Left forelimb (tissue), 1 donor: ENCODE results near the gene KRT7.

Experiments
- DNase-seq: peaks from one replicate; pipeline ENCODE4 v3.0.0-alpha.2; 2018; ENCODE audit warnings: low spot score

Gene KRT7

DNA sequence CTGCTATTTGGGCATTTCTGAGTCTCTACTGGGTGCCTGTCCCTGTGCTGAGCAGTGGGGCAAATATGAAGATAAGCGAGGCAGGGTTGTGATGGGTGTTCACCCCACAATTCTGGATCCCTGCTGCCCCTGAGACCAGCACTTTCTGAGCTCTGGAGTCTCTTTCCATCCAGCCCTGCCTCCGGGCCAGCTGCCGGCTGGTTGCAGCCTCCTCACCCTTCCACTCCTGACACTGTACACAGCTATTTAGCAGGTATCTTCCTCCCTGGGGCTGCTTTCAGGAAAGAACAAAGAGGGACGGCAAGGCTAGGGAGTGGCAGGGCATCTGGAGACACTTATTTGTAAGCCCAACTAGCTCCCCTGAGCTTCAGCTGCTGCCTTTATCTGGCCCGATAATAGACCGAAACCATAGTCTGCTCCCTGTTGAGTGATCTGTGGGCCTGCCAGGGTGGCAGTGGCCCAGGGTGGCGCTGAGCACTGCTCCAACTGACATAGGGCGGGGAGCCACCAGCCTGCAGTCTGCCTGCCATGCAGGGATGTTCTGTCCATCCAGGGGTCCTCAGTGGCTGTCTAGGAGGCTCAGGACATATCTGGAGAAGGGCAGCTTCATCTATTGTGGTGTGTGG, 33.6 kb upstream of the KRT7 start:
- DNase-seq, result no peak

DNA sequence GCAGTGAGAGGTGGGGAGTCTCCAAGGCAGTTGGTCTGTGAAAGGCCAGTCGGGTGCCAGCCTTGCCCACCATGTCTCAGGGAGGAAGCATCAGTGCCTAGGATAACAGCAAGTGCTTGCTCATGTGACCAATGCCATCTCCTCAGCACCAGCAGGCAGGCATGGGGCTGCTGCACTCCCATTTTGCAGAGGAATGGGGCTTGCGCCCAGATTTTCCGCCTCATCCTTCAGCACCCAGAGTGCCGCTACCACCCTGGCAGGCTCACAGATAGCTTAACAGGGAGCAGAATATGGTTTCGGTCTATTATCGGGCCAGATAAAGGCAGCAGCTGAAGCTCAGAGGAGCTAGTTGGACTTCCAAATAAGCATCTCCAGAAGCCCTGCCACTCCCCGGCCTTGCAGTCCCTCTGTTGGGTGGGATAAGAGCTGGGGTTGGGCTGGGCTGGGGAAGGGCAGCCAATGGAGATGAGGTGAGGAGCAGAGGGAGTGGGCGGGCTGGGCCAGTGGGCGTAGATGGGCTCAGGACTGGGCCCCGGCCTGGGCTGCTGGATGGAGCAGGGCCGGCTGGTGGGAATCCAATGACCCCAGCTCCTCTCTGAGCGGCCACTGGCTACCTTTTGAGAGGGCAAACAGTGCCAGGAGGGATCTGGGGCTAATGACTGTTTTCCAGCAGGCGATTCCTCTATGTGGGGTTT, 32.8 kb upstream of the KRT7 start:
- DNase-seq, result no peak

DNA sequence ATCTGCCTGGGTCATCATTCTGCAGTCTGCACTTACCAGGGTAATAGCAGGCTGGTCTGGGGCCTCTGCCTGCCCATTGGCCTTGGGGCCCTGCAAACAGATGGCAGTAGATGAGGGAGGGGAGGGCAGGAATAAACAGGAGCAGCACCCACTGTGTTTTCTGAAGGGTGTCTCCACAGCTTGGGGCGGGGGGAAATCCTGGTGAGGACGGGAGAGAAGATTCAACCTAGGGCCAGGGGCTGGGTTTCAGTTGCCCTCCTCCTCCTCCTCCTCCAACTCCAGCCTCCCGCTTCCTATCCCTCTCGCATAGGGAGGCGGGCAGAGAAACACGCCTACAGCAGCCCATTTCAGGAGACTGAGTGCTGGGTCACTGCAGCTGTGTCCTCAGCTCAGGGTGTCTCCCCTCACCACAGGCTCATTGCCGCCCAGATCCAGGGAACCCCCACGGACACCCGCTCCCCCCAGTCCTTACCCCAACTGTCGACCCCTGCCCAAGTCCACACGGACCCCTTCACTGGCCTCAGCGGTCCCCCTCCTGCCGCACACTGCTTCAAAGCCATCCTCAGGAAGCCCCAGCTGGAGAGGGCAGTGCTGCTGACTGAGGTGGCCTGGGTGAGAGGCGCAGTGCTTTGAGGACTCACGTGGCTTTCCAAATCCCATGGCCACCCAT, 32.1 kb upstream of the KRT7 start:
- no peak for DNase-seq

DNA sequence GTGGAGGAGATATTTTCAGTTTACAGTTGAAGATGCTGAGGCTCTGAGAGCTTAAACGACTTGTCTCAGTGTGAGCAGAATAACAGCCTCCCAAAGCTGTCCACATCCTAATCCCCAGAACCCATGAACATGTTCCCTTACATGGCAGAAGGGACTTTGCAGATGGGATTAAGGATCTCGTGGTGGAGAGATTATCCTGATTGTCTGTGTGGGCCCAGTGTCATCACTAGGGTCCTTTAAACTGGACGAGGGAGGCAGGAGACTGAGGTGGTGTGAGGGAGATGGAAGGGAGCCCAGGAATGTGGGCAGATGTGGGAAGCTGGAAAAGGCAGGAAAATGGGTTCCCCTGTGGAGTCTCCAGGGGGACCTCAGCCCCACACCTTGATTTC, 31.6 kb upstream of the KRT7 start:
- DNase-seq, result no peak

DNA sequence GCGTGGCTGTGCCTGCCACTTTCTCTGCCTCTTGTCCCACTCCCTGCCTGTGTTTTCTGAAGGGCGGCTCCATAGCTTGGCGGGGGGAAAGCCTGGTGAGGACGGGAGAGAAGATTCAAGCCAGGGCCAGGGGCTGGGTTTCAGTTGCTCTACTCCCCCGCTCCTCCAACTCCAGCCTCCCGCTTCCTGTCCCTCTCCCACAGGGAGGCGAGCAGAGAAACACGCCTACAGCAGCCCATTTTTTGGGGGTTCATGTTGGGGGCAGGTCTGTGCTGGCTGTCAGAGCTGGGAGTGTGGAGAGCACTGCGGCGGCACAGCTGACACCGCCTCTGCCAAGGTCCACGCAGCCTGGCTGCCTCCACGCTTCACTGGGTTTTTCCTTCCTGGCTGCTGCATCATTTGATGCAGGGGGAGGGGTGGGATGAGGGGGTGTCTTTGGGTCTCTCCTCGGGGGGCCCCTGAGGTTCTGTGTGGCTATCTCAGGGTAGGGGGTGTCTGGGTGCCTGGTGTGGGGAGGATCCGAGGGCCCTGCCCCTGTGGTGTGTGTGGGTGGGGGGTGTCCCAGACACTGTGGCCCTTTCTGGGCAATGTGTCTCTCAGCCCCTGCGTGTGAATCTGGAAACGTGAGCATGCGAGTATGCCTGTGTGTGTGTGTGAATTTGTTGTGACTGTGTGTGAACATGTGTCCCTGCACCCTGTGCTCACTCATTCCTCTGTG, 30.5 kb upstream of the KRT7 start:
- DNase-seq, result no peak

DNA sequence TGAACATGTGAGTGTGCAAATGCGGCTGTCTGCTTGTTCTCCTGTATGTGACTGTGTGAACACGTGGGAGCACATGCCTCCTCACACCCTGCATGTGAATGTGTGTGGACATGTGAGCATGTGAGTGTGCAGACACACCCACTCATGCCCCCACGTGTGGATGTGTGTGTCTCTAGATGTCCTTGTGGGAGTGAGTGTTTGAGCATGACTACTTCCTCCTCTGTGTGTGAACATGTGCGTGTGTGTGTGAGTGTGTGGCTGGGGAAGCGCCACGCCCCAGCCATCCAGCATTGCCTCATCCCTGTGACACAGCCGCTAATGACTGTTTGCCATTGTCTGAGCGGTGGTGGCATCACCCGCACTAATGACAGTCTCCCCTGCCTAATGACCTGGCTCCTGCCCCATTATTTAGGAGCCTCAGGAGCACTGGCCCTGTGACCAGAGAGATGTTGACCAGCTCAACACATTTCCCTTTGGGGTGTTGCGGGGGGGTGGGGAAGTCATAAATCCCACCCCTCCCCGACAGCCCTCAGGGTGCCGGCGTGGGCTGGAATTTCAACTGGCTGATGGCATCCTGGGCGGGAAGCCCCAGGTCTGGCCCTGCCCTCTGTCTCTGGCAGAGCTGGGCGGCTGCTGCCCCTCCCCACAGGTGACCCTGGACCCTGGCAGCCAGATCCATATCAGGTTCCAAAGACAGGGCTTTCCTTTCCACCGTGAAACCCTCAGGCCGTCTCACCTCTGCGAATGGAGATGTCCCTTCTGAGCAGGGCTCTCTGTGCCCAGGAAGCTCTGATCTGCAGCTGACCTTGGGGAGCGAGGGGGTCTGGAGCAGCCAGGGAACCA, 29.7 kb upstream of the KRT7 start:
- no peak for DNase-seq

DNA sequence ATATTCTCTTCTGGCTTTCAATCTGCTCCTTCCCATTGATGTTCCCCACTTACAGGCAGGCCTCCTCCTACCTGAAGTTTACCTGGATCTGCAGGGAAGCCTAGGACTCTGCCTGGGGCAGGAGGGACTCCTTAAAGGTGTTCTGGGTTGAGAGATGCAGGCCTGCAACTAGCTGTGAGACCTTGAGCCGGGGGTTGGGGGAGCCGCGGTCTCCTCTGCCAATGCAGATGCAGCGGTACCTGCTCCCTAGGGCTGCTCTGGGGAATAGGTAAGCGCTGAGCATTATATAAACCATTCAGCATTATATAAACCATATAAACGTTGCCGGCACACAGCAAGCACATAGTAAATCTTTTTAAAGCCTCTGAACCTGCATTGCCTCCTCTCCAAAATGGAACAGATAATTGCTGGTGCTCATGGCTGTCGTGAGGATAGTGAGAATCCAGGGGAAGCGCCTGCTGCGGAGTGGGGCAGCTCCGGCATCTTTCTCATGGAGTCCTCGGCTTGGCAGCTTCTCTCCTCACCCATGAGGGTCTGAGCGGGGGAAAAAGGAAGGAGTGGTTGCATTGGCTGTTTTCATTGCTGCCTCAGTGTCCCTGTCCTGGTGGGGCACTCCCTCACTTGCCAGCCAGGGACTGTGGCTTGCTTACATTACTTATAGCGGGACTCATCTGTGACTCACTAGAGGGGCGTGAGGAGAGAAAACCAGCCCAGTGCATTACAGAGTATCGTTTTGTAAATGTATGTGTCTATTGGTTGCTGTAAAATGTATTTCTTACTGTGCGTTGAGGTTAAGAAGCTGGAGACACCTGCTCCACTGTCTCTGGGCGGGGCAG, 28.7 kb upstream of the KRT7 start:
- no peak for DNase-seq

DNA sequence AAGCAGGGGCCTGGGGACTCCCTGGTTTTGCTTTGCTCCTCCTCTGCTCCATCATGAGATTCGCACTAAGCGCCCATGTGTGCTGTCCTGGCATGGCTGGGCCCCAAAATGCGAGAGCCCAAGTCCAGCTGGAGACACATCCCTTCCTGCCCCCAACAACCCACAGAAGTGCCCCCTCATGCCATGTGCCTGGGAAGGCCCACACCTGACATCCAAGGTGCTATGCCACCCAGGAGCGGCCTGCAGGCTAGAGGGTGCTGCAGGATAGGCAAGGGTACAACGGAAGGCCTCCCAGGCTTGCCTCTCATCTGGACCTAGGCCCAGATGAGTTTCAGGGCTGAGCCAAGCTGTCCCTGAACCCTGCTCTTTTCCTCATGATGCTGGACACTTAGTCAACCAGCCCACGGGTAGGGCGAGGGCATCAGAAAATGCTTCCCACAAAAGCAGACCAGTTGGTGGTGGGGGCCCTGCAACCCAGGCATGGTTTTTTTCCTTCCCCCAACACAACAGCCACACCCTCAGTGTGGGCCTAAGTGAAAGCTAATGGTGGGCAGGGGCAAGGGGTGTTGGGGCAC, 28.0 kb upstream of the KRT7 start:
- no peak for DNase-seq

DNA sequence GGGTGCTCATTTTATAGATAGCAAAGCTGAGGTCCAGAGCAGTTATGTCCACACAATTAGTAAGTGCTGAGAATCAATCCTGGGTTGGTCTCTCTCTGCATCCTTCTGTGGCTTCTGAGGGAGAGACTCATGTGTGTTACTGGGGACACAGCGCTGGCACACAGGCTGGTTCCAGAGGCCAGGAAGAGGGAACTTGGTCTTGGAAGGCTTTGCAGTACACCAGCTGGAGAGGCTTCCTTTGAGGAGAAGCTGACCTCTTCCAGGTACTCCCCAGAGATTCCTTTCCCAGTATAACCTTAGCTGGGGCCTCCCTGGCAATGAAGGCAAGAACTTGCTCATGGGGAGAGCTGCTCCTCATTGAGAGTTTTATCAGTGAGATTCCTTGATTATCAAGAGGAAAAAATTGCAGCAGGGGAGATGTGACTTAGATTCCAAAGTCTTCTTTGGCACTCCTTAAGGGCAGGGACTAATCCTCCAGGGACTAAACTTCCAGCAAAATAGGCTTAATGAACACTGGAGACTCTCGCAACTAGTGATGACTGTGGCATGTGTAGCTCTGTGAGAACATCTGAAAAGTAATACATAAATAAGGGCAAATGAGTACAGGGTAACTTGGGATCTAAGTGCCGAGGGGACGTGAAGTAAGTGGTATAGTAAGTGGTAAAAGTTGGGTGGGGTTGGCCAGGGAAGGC, 27.3 kb upstream of the KRT7 start:
- no peak for DNase-seq

DNA sequence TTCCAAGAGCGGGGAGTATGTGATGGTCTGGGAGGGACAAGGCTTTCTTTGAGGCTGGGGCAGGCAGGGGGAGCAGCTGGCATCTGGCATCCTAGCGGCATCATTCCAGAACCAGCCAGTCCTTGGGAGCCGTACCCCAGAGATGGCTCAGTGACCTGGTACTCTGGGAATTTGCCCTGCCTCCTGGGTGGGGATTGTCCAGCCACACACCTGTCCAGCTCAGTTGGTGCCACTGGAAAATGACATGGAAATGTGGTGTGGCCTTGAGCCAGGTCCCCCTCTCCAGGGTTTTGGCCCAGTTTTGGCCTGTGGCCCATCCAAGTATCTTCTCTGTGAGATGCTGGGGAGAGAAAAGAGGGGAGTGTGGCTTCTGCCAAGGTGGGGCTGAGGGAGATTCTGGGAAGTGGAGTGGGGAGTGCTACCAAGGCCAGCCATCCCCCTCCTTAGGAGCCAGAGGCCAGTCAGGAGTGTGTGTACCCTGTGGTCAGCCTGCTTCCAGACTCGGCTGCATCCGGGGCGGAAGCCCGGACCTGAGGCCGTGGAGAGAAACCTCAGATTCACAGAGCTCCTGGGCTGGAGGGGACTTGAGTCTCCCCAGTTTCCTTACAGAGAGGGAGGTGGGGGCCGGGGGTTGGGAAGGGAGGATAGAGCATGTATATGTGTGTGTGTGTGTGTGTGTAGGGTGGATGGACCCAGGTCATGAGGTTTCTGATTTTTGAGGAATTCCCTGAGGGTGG, 26.6 kb upstream of the KRT7 start:
- no peak for DNase-seq

DNA sequence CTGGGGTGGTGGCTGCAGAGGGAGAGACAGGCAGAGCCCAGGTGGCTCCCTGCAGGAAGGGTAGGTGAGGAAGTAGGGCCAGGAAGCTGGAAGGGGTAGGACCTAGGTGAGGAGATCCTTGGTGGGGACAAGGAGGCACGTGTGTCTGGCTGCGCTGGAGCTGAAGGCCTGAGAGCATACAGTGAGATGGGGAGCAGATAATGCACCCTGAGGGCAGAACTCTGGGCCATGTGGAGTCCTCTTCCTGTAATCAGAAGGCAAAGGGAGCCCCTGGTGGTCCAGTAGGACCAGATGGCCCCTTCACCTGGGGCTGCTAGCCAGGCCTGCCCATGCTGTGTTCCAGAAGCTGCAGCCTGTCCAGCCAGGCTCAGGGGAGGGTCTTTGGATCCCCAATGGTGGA, 25.9 kb upstream of the KRT7 start:
- no peak for DNase-seq

DNA sequence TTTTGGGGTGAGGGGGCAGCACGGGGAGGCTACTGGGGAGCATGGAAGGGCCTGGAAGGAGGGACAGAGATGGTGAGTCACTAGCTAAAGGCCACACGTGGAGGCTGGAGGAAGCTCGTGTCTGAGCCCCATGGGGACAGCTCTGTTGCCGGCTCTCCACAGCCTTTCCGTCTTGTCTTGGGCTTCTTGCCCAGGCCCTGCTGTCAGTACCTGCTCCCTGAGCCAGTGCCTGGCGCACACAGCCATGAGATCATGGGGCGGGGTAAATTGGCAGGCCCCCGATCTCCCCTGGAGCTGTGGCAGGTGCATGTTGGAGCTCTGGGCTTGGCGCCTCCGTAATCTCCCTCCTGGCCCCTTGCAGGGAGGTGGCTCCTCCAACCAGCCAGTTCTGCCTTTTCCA, 25.1 kb upstream of the KRT7 start:
- no peak for DNase-seq

DNA sequence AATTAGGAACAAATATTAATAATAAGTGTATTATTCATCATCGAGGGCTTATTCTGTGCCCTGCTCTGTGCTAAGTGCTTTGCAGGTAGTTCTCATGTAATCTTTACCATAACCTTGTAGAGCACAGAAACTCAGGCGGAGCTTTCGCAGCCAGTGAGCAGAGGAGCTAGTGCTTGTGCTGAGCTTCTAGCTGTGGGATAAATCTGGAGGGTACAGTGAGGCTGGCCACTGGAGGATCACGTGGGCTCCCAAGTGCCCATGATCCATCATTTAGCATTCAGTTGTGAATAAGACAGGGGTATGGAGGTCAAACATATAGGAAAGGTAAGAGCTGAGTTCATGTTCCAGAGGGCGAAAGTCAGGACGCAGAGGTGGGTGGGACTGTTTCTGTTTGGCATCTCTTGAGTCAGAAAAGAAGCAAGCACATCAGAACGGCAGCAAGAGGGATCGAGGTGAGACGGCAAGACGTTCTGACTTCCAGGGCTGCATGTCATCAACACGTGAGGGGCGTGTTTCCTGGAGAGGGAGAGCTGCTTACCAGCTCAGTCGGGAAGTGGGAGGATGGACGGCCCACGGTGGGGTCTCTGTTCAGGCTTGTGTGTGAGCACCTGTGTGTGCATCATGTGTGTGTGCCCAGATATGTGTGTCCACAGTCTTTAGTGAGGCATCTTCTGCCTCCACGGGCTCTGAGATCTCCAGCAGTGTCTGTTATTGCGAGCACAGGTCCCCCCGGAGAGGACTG, 24.4 kb upstream of the KRT7 start:
- DNase-seq, result no peak

DNA sequence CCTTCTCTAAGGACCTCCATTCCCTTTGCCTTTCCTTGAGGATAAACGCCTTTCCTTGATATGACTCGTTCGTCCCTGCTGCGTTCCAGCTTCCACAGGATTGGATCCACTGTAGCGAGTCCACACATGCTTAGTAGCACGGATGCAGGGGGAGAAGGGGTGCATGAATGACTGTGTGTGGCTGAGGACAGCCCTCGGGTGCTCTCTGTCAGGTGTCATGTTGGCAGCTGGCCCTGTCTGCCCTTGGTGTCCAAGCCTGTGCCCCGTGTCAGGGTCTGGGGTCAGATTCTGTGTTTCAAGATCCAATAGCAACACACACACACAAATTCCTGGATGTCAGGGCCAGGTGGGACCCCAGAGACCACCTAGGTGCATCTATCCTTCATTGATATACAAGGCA, 23.7 kb upstream of the KRT7 start:
- DNase-seq, result no peak

DNA sequence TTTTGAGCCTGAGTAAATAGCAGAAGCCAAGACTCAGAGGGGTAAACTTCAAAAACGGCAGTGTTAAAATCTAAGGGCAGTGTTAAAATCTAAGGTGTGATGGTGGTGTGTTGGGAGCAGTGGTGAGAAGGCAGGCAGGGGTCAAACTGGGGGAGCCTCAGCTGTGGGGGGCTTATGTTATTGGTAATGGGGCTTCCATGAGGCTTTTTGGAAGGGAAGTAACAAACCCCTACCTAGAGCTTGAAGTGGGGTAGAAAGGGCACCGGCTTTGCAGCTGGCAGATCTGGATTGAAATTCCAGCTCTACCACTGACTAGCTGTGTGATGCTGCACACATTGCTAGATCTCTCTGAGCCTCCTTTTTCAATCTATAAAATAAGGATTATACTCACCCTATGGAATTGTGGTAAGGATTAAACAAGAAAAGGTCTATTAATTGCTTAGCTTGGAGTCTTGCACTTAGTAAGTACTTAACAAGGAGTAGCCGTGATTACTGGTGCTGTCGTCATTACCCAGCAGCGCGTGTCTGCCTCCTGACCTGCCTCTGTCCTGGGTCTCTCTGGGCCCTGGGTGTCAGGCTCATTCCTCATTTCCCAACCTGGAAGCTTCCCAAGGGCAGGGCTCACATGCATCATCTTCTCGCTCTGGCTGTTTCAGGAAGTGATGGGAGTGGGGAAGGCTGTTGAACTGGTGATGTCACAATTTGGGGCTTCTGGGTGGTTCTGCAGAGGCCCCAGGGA, 22.7 kb upstream of the KRT7 start:
- DNase-seq, result no peak

DNA sequence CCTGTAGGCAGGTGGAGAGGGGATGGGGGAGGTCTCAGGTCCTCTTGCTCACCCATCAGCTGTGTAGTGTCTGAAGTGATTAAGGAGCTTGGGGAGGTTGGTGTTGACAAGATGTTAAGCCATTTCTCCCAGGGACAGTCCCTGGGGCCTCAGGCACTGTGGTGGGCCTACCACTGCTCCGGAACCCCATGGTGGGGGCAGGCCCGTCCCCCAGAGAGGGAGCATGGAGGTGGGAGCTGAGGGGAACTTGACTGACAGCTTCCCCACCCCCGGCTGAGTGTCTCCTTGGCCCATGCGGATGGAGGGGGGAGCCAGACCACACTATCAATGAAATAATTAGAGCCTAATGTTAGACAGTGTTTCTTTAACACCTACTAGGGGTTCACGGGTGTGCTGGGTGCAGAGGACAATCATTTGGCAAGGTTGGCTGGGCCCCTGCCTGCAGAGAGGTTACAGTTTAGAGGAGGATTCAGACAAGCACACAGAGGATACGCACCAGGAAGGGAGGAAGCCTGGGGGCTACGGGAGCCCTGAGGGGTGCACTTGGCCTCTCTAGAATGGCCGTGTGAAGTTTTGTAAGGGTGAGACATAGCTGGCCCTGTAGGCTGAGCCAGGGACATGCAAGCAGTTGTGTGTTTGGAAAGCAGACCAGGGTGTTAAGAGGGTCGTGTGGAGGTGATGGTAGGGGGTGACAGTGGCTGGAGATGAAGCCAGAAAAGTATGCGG, 22.0 kb upstream of the KRT7 start:
- no peak for DNase-seq
